ENCODE results near the gene CDK19. TPM values are rescaled to one million over a fixed set of nuclear protein-coding genes. Genes with fewer than 3 reads are reported as not detected.

The CDK19 gene
- total and polyA plus RNA-seq, 9 of the 15 experiments (the other 6 are each of a cell fraction or from before 2014, with no cell fraction given), result 3.8 to 15.2 (median 7.4) TPM

GRCh38 chr6:110705543-110705942 lies 109.7 kb downstream of the CDK19 start (continued):
- TF ChIP-seq, protein P1, sequence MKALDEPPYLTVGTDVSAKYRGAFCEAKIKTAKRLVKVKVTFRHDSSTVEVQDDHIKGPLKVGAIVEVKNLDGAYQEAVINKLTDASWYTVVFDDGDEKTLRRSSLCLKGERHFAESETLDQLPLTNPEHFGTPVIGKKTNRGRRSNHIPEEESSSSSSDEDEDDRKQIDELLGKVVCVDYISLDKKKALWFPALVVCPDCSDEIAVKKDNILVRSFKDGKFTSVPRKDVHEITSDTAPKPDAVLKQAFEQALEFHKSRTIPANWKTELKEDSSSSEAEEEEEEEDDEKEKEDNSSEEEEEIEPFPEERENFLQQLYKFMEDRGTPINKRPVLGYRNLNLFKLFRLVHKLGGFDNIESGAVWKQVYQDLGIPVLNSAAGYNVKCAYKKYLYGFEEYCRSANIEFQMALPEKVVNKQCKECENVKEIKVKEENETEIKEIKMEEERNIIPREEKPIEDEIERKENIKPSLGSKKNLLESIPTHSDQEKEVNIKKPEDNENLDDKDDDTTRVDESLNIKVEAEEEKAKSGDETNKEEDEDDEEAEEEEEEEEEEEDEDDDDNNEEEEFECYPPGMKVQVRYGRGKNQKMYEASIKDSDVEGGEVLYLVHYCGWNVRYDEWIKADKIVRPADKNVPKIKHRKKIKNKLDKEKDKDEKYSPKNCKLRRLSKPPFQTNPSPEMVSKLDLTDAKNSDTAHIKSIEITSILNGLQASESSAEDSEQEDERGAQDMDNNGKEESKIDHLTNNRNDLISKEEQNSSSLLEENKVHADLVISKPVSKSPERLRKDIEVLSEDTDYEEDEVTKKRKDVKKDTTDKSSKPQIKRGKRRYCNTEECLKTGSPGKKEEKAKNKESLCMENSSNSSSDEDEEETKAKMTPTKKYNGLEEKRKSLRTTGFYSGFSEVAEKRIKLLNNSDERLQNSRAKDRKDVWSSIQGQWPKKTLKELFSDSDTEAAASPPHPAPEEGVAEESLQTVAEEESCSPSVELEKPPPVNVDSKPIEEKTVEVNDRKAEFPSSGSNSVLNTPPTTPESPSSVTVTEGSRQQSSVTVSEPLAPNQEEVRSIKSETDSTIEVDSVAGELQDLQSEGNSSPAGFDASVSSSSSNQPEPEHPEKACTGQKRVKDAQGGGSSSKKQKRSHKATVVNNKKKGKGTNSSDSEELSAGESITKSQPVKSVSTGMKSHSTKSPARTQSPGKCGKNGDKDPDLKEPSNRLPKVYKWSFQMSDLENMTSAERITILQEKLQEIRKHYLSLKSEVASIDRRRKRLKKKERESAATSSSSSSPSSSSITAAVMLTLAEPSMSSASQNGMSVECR (CRISPR knock-in tag; IDR thresholded peaks at IDR 0.05), result no peak
- TF ChIP-seq EWSR1 (IDR thresholded peaks at IDR 0.05; ENCODE audit: borderline replicate concordance, low read depth, partially characterized antibody), result no peak
- TF ChIP-seq, protein P2, sequence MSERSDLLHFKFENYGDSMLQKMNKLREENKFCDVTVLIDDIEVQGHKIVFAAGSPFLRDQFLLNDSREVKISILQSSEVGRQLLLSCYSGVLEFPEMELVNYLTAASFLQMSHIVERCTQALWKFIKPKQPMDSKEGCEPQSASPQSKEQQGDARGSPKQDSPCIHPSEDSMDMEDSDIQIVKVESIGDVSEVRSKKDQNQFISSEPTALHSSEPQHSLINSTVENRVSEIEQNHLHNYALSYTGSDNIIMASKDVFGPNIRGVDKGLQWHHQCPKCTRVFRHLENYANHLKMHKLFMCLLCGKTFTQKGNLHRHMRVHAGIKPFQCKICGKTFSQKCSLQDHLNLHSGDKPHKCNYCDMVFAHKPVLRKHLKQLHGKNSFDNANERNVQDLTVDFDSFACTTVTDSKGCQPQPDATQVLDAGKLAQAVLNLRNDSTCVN (CRISPR knock-in tag; IDR thresholded peaks at IDR 0.05), result no peak
- TF ChIP-seq, protein P3, sequence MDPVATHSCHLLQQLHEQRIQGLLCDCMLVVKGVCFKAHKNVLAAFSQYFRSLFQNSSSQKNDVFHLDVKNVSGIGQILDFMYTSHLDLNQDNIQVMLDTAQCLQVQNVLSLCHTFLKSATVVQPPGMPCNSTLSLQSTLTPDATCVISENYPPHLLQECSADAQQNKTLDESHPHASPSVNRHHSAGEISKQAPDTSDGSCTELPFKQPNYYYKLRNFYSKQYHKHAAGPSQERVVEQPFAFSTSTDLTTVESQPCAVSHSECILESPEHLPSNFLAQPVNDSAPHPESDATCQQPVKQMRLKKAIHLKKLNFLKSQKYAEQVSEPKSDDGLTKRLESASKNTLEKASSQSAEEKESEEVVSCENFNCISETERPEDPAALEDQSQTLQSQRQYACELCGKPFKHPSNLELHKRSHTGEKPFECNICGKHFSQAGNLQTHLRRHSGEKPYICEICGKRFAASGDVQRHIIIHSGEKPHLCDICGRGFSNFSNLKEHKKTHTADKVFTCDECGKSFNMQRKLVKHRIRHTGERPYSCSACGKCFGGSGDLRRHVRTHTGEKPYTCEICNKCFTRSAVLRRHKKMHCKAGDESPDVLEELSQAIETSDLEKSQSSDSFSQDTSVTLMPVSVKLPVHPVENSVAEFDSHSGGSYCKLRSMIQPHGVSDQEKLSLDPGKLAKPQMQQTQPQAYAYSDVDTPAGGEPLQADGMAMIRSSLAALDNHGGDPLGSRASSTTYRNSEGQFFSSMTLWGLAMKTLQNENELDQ (CRISPR knock-in tag; IDR thresholded peaks at IDR 0.05; ENCODE audit: borderline replicate concordance), result no peak
- TF ChIP-seq WHSC1 (IDR thresholded peaks at IDR 0.05; ENCODE audit: low read length), result no peak
- TF ChIP-seq, protein P4, sequence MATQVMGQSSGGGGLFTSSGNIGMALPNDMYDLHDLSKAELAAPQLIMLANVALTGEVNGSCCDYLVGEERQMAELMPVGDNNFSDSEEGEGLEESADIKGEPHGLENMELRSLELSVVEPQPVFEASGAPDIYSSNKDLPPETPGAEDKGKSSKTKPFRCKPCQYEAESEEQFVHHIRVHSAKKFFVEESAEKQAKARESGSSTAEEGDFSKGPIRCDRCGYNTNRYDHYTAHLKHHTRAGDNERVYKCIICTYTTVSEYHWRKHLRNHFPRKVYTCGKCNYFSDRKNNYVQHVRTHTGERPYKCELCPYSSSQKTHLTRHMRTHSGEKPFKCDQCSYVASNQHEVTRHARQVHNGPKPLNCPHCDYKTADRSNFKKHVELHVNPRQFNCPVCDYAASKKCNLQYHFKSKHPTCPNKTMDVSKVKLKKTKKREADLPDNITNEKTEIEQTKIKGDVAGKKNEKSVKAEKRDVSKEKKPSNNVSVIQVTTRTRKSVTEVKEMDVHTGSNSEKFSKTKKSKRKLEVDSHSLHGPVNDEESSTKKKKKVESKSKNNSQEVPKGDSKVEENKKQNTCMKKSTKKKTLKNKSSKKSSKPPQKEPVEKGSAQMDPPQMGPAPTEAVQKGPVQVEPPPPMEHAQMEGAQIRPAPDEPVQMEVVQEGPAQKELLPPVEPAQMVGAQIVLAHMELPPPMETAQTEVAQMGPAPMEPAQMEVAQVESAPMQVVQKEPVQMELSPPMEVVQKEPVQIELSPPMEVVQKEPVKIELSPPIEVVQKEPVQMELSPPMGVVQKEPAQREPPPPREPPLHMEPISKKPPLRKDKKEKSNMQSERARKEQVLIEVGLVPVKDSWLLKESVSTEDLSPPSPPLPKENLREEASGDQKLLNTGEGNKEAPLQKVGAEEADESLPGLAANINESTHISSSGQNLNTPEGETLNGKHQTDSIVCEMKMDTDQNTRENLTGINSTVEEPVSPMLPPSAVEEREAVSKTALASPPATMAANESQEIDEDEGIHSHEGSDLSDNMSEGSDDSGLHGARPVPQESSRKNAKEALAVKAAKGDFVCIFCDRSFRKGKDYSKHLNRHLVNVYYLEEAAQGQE (IDR thresholded peaks at IDR 0.05; ENCODE audit: borderline replicate concordance), result no peak
- TF ChIP-seq, protein P4 (CRISPR knock-in tag; IDR thresholded peaks at IDR 0.05; ENCODE audit: low read depth), result no peak

Measured in K562 (cell line).